OCI-LY1 (cell line): ENCODE results near the gene AGPAT2.

ENCODE experiments used
- H2AFZ ChIP-seq: fragments of 200-600 bp; sonication (generic), shearing (Covaris generic); 2 replicates; pipeline ENCODE4 v1.6.0; 2014; ENCODE audit warnings: antibody characterized with exemption, mild to moderate bottlenecking, low read length
- H3F3A ChIP-seq: fragments of 200-600 bp; sonication (generic), shearing (Covaris generic); 2 replicates; pipeline ENCODE4 v1.6.0; 2014; ENCODE audit warnings: mild to moderate bottlenecking, antibody characterized with exemption, low read length, moderate library complexity; ENCODE audit not compliant: insufficient read depth
- H3K27ac ChIP-seq: fragments of 200-600 bp; sonication (generic); 2 replicates; pipeline ENCODE4 v1.5.1; 2014; ENCODE audit warnings: low read length, mixed run types, mild to moderate bottlenecking, low read depth; ENCODE audit not compliant: poor library complexity, severe bottlenecking
- H3K27me3 ChIP-seq: fragments of 200-600 bp; sonication (generic); 2 replicates; pipeline ENCODE4 v1.6.0; 2014; ENCODE audit warnings: antibody characterized with exemption, mild to moderate bottlenecking, low read length, moderate library complexity; ENCODE audit not compliant: insufficient read depth
- H3K36me3 ChIP-seq: fragments of 200-600 bp; sonication (generic); 2 replicates; pipeline ENCODE4 v1.6.1; 2014; ENCODE audit warnings: mild to moderate bottlenecking, antibody characterized with exemption, low read length, moderate library complexity, mixed read lengths; ENCODE audit not compliant: insufficient read depth
- H3K4me1 ChIP-seq: fragments of 200-600 bp; sonication (generic); 2 replicates; pipeline ENCODE4 v1.5.1; 2014; ENCODE audit warnings: mild to moderate bottlenecking, low read length, moderate library complexity; ENCODE audit not compliant: insufficient read depth, severe bottlenecking
- H3K4me2 ChIP-seq: fragments of 200-600 bp; sonication (generic), shearing (Covaris generic); 2 replicates; pipeline ENCODE4 v1.6.1; 2014; ENCODE audit warnings: low read length
- H3K4me3 ChIP-seq: fragments of 200-600 bp; sonication (generic); 2 replicates; pipeline ENCODE4 v1.5.1; 2014; ENCODE audit warnings: low read length, low read depth, mild to moderate bottlenecking, mixed read lengths; ENCODE audit not compliant: poor library complexity, severe bottlenecking
- H3K79me2 ChIP-seq: fragments of 200-600 bp; shearing (Covaris generic); 2 replicates; pipeline ENCODE4 v1.6.1; 2016; ENCODE audit warnings: mixed run types, low read length, mixed read lengths; ENCODE audit not compliant: insufficient read depth
- H3K9ac ChIP-seq: fragments of 200-600 bp; sonication (generic), shearing (Covaris generic); 2 replicates; pipeline ENCODE4 v1.6.1; 2014; ENCODE audit warnings: mild to moderate bottlenecking, low read length, mixed read lengths
- H3K9me2 ChIP-seq: fragments of 200-600 bp; sonication (generic), shearing (Covaris generic); 2 replicates; pipeline ENCODE4 v1.6.1; 2014; ENCODE audit warnings: low read depth, mild to moderate bottlenecking, low read length, mixed read lengths
- H3K9me3 ChIP-seq: fragments of 200-600 bp; shearing (Covaris generic); 2 replicates; pipeline ENCODE4 v1.6.1; 2014; ENCODE audit warnings: low read length, mixed read lengths
- H4K20me1 ChIP-seq: fragments of 200-600 bp; sonication (generic), shearing (Covaris generic); 2 replicates; pipeline ENCODE4 v1.6.0; 2016; ENCODE audit warnings: mild to moderate bottlenecking, low read length; ENCODE audit not compliant: insufficient read depth
- EZH2 ChIP-seq: fragments of 200-600 bp; sonication (generic), shearing (Covaris generic); IDR thresholded peaks from 2 replicates; pipeline ENCODE4 v1.8.0; 2017; ENCODE audit warnings: borderline replicate concordance, mixed run types, mild to moderate bottlenecking, antibody characterized with exemption, low read length, moderate library complexity, mixed read lengths
- TF ChIP-seq, protein P1 (sequence below): fragments of 200-600 bp; sonication (generic), shearing (Covaris generic); IDR thresholded peaks from 2 replicates; pipeline ENCODE4 v1.5.1; 2017; ENCODE audit warnings: mild to moderate bottlenecking, antibody characterized with exemption, low read length, moderate library complexity, mixed read lengths

Gene AGPAT2

DNA sequence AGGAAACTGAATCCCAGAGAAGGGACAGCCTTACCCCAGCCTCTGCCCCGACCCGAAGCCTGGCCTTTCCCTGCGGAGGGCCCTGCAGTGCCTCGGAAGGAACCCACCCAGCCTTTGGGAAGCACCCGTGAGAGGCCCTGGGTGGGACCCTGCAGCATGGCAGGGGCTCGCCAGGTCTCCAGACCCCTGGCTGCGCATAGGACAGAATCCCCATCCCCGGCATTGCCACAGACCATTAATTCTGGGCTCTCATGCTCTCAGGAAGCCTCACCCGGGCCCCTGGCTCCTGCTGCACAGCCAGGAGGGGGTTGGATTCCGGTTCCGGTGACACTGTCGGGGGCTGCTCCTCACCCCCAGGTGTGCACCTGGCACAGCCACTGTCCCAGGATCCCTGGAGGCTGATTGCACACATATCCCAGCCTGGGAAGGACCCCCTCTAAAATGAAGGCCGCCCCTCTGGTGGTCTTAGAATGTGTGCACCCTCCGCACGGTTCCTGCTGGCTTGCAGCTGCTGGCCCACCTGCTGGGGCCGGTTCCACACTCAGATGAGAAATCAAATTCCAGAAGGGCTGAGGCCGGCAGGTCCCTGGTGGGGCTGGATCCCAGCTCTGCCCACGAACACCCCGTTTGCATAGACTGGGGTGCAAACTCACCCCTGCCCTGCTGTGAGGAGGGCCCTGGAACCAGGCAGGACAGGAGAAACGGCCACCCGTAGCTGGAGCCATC, 19.9 kb downstream of the AGPAT2 start:
- no peak overlapping the region for H3K27ac ChIP-seq
- no peaks in the 10 kb centered on the region for H3K36me3 ChIP-seq
- no peaks in the 10 kb centered on the region for H3K4me1 ChIP-seq
- no peak overlapping the region for H3K4me3 ChIP-seq
- peaks cover 22% of the 10 kb centered on the region; the same call in 1 of the 2 replicates for H3K27me3 ChIP-seq
- H4K20me1 ChIP-seq: no peaks in the 10 kb centered on the region
- TF ChIP-seq EZH2: no peak
- TF ChIP-seq, protein P1, sequence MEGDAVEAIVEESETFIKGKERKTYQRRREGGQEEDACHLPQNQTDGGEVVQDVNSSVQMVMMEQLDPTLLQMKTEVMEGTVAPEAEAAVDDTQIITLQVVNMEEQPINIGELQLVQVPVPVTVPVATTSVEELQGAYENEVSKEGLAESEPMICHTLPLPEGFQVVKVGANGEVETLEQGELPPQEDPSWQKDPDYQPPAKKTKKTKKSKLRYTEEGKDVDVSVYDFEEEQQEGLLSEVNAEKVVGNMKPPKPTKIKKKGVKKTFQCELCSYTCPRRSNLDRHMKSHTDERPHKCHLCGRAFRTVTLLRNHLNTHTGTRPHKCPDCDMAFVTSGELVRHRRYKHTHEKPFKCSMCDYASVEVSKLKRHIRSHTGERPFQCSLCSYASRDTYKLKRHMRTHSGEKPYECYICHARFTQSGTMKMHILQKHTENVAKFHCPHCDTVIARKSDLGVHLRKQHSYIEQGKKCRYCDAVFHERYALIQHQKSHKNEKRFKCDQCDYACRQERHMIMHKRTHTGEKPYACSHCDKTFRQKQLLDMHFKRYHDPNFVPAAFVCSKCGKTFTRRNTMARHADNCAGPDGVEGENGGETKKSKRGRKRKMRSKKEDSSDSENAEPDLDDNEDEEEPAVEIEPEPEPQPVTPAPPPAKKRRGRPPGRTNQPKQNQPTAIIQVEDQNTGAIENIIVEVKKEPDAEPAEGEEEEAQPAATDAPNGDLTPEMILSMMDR: no peak
- H3F3A ChIP-seq: no peaks in the 10 kb centered on the region
- H2AFZ ChIP-seq: no peak overlapping the region
- no peak overlapping the region for H3K9ac ChIP-seq
- no peaks in the 10 kb centered on the region for H3K9me2 ChIP-seq
- no peak overlapping the region for H3K4me2 ChIP-seq
- H3K79me2 ChIP-seq: no peaks in the 10 kb centered on the region
- no peaks in the 10 kb centered on the region for H3K9me3 ChIP-seq

DNA sequence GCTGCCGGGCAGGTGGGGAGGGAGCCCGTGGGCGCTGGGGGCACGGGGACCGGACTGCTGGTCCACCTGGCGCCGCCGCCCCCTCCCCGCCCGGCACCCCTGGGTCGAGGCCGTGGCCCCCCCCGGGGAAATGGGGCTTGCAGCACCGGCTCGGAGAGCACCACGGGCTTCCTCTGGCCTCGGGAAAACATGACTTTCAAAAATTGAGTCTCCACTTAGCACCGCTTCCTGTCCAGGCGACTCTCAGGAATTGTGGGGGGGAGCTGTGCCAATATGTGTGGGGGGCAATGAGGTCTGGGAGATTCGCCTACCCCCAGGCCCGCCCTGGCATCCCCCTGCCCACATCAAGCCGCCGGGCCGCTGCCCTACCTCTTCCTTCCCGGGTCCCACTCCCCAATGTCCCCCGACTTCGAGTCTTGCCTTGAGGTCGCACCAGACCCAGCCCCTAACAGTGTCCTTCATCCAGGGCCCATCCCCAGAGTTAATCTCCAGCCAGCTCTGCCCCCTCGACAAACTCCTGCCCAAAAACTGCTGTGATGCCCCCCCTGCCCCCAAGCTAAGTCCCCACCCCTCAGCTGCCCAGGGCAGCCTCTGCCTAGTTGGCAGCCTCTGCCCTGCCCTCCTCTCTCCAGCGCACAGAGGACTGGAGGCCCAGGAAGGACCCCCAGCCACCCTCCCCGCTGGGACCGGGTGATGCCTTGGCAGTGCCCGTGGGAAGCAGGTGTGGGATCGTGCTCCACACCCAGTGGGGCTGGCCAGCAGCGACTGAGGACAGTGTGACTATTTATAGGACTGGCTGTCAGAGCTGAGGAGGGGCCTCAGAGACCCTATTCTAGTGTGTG, 20.7 kb downstream of the AGPAT2 start:
- Histone ChIP-seq H3K36me3 (no peaks in the 10 kb centered on the region), H3K27me3 (peaks cover 22% of the 10 kb centered on the region; the same call in 1 of the 2 replicates), H2AFZ (no peak overlapping the region), H3K4me1 (no peaks in the 10 kb centered on the region), H3K9me2 (no peaks in the 10 kb centered on the region), H3K4me2 (0 out of 2 replicates have a peak overlapping the region, but pooled peaks have one; percentile 26), H3F3A (no peaks in the 10 kb centered on the region), H4K20me1 (no peaks in the 10 kb centered on the region), H3K9me3 (no peaks in the 10 kb centered on the region), H3K9ac (no peak overlapping the region), H3K79me2 (no peaks in the 10 kb centered on the region), H3K27ac (no peak overlapping the region), H3K4me3 (no peak overlapping the region)
- TF ChIP-seq, protein P1: no peak
- TF ChIP-seq EZH2: no peak

DNA sequence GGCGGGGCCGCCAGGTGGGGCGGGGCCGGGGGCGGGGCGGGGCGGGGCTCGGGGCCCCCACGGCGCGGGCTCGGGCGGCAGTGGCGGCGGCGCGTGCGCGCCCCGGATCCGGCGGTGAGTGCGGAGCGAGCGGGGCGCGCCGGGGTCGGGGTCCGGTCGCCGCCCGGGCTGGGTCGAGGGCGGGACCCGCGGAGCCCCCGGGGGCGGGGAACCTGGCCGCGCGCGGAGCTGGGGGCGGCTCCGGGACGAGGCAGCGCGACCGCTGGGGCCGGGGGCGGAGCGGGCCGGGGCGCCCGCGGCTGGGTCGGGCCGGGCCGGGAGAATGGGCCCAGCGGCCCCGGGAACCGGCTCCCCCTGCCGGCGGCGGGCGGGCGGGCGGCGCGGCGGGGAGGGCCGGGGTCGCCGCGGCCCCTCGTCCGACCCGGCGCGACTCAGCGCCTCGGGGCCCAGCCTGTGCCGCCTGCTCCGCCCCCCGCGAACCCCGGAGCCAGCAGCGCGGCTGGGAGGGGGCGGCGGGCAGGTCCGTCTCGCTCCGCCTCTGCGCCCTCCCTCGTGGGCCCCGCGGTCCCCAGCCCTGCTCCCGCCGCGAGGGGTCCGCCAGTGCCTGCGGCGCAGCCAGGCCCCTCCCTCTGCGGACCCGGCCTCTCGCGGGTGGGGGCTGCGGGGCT, 21.4 kb downstream of the AGPAT2 start:
- H3K9me2 ChIP-seq: no peaks in the 10 kb centered on the region
- no peaks in the 10 kb centered on the region for H3K9me3 ChIP-seq
- H4K20me1 ChIP-seq: no peaks in the 10 kb centered on the region
- no peak overlapping the region for H2AFZ ChIP-seq
- no peaks in the 10 kb centered on the region for H3F3A ChIP-seq
- no peak overlapping the region for H3K9ac ChIP-seq
- peak overlapping the region; percentile 38 for H3K4me3 ChIP-seq
- no peaks in the 10 kb centered on the region for H3K79me2 ChIP-seq
- H3K36me3 ChIP-seq: no peaks in the 10 kb centered on the region
- H3K27ac ChIP-seq: no peak overlapping the region
- 0 out of 2 replicates have a peak overlapping the region, but pooled peaks have one; percentile 26 for H3K4me2 ChIP-seq
- peaks cover 22% of the 10 kb centered on the region; the same call in 1 of the 2 replicates for H3K27me3 ChIP-seq
- TF ChIP-seq, protein P1: no peak
- no peak for TF ChIP-seq EZH2
- no peaks in the 10 kb centered on the region for H3K4me1 ChIP-seq
